Measurements from ENCODE around the gene INTS6. TPM values are rescaled to one million over a fixed set of nuclear protein-coding genes. Genes with fewer than 3 reads are reported as not detected.

Gene INTS6
- total and polyA plus RNA-seq, 12 donors, result 7.1 to 31.1 (median 24.1) TPM

GRCh38 chr13:51501096-51501495 is 48.3 kb upstream of the INTS6 start:
- intact Hi-C loops (cut with DNase I), result loop anchor here in 1 of 10 donors (5.0 kb wide), 1 partner anchor 36 kb away; no protein-coding TSS in a partner anchor
- H3K9me3 ChIP-seq, result no peaks in the 10 kb centered on the region
- H3K36me3 ChIP-seq, result no peaks in the 10 kb centered on the region
- H3K4me3 ChIP-seq, result no peak overlapping the region
- H3K27ac ChIP-seq, result no peak overlapping the region
- DNase-seq, result no peak
- 85 to 86% methylated on average over 4 of the region's 4 CpGs for WGBS, 2 donors
- peaks cover 0 to 4% (median 0%) of the 10 kb centered on the region in 7 donors for H3K27me3 ChIP-seq
- no peak for TF ChIP-seq CTCF (IDR thresholded peaks at IDR 0.05)
- no peak for ATAC-seq
- peaks cover 0 to 14% (median 0%) of the 10 kb centered on the region in 9 donors for H3K4me1 ChIP-seq

- Histone ChIP-seq H3K27ac (no peak overlapping the region), H3K27me3 (peaks cover 0 to 4% (median 0%) of the 10 kb centered on the region in 7 donors), H3K36me3 (no peaks in the 10 kb centered on the region), H3K9me3 (no peaks in the 10 kb centered on the region), H3K4me3 (no peak overlapping the region), H3K4me1 (peaks cover 0 to 14% (median 0%) of the 10 kb centered on the region in 9 donors)
- no peak for DNase-seq
- peak in 4 of 8 donors; percentile 24 to 65 (median 42) for ATAC-seq
- intact Hi-C loops (cut with DNase I), result loop anchor here in 1 of 10 donors (5.0 kb wide), 1 partner anchor 37 kb away; no protein-coding TSS in a partner anchor
- 41 to 46% methylated on average over 2 of the region's 2 CpGs for WGBS, 2 donors
- no peak for TF ChIP-seq CTCF (IDR thresholded peaks at IDR 0.05)
These were observed 47.9 kb upstream of the INTS6 start for GRCh38 chr13:51500687-51501086.

- no peaks in the 10 kb centered on the region for H3K9me3 ChIP-seq
- no peak overlapping the region for H3K27ac ChIP-seq
- H3K4me3 ChIP-seq, result no peak overlapping the region
- intact Hi-C loops (cut with DNase I), result loop anchor here in 1 of 10 donors (5.0 kb wide), 1 partner anchor 37 kb away; no protein-coding TSS in a partner anchor
- no peaks in the 10 kb centered on the region for H3K36me3 ChIP-seq
- ATAC-seq, result no peak
- 95 to 96% methylated on average over 4 of the region's 4 CpGs for WGBS, 2 donors
- no peak for TF ChIP-seq CTCF (IDR thresholded peaks at IDR 0.05)
- no peak for DNase-seq
- peaks cover 0 to 4% (median 0%) of the 10 kb centered on the region in 7 donors for H3K27me3 ChIP-seq
- H3K4me1 ChIP-seq, result peaks cover 0 to 14% (median 0%) of the 10 kb centered on the region in 9 donors
These were observed 47.0 kb upstream of the INTS6 start for GRCh38 chr13:51499841-51500240.

- ATAC-seq (no peak), DNase-seq (no peak)
These were observed 42.5 kb upstream of the INTS6 start for GRCh38 chr13:51495316-51495715.

More at GRCh38 chr13:51495316-51495715, 42.5 kb upstream of the INTS6 start:
- H3K36me3 ChIP-seq, result no peaks in the 10 kb centered on the region
- intact Hi-C loops (cut with DNase I), result no loop called here
- no peak overlapping the region for H3K4me3 ChIP-seq
- 73 to 75% methylated on average over 1 of the region's 1 CpG for WGBS, 2 donors
- H3K4me1 ChIP-seq, result peaks cover 0 to under 1% (median 0%) of the 10 kb centered on the region in 9 donors
- TF ChIP-seq CTCF (IDR thresholded peaks at IDR 0.05), result no peak
- no peaks in the 10 kb centered on the region for H3K9me3 ChIP-seq
- H3K27ac ChIP-seq, result no peak overlapping the region
- H3K27me3 ChIP-seq, result peaks cover 0 to 4% (median 0%) of the 10 kb centered on the region in 7 donors

Data from heart right ventricle (tissue), 16 donors.